Suppressor macrophage (primary cell): Measurements from ENCODE around the gene SPACA9.
A peak's percentile ranks its signal among the peaks of the same experiment; 100 is the strongest.

ENCODE experiments used
- DNase-seq, 4 experiments: peaks; one replicate each; pipeline ENCODE4 v3.0.0-alpha.2; 2020 to 2022

SPACA9 gene

DNA sequence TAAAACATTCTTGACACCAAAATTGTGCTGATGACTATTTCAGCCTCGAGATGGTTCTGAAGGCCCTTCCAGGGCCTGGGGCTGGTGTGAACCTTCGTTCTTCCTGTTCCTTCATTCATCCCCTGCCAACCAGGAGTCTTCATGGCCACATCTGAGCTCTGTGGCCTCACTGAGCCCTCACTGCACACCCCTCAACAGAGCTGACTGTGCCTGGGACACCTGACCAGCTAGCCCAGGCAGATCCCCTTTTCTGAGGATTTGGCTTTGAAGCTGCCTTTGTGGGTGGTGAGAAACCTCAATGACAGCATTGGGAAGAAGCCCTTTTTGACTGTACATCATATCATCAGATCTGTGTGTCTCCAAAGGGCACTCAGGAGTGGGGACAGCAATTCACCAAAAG lies 14.4 kb upstream of the SPACA9 start:
- DNase-seq: no peak

DNA sequence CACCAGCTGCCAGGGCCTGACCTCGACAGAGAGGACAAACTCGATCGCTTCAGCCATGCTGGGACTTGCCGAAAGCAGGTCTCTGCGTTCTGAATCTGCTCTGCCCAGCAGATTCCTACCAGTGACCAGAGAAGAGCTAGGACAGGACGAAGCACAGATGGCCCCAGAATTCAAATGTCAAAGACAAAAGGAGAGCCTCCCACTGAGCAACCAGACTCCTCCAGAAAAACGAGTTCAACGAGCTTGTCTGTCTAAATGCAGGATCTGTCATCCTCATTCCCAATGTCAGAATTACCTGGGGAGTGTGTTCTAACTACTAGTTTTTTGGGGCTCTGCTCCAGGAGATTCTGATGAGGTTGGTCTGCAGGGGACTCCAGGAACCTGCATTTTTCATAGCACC lies 14.0 kb upstream of the SPACA9 start:
- no peak for DNase-seq

DNA sequence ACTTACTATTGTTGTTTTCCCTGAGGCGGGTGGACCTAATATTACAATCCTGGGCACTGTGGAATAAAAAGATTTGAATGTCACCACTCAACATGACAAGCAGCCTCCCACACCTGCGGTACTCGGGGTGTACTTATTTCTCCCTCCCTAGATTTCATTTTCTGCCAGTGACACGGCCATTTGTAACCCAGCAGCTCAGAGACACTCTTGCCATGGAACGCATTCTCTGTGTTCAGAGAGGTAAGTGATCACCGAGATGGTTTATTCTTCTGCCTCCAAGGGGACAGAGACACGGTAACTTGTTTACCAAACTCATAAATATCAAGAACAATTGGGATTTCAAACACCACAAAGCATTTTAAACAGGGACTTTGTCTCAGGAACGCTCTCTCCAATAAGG lies 11.8 kb upstream of the SPACA9 start:
- DNase-seq: no peak

DNA sequence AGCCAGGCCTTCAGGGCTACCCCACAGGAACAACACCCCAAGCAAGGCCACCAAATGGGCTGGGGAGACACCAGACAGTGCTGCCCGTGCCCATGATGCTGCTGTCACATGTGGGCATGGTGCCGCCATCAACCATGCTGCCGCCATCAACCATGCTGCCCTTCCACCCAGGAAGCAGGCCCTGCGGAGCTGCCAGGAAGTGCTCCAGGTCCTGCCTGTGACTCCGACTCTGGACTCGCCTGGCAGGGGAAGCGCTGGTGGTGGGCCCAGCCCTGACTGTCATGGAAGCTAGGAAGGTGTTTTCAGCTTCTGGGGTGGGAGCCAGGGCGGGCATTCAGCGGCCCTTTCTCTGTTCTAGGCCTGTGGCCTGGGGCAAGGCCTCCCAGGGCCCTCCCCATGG lies 9.4 kb upstream of the SPACA9 start:
- DNase-seq: no peak

DNA sequence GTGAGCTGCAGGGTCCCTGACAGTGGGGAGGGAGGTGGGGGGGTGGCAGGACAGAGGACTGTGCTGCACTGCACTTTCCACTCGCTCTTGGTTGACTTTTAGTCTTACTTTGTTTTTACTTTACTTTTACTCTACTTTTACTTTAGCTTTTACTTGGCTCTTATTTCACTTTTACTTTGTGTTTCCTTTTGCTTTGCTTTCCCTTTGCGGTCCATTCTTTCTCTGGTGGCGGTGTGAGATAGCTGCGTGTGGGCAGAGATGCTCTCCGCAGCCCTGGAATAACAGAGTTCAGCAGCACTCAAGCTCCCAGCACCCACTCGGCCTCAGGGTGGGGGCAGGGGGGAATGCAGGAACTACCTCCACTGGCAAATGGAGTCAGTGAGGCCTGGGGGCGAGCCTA lies 5.3 kb upstream of the SPACA9 start:
- DNase-seq: no peak

DNA sequence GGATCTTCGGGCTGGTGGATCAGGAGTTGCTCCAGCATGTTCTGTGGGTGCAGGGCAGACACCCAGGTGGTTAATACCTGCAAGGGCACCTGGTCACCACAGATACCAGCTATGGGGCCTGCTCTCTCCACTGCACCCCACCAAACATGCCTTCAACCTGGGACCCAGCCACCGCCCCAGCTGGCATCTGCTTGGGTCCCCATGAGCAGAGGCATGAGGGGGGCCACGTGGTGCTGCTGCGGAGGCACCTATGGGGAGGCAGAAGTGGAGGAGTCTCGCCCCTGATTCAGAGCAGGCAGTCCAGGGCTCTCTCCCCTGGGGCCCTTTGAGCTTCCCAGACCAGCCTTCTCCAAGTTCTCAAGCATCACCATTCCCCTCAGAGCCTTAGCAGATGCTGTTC lies 3.5 kb upstream of the SPACA9 start:
- DNase-seq: no peak

DNA sequence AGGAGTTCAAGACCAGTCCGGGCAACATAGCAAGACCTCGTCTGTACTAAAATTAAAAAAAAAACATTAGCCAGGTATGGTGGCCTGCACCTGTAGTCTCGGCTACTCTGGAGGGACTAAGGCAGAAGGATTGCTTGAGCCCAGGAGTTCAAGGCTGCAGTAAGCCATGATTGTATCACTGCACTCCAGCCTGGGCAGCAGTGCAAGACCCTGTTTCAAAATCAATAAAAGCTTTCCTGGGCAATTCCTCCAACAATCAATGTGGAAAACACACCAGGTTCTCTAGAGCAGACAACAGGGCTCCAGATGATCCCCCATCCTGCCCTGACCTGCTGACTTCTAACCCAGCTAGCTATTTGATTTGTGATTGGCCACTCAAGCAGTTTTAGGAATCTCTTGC lies 1.8 kb upstream of the SPACA9 start:
- DNase-seq: no peak

DNA sequence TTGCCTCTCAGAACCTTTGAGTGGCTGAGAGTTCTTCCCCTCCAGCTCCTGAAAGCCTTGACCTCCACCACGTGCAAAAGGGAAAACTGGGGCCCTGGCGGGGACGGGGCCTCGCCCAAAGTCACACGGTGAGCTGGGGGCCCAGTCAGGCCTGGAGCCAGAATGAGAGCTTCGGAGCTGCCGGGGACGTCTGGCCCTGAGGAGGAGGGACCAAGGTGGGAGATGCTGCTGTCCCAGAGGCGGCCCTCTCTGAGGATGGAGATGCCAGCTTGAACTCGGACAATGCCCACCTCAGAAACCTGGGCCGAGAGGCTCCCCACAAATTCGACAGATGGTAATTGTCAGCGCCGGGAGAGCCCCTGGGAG lies 1.3 kb upstream of the SPACA9 start:
- no peak for DNase-seq

DNA sequence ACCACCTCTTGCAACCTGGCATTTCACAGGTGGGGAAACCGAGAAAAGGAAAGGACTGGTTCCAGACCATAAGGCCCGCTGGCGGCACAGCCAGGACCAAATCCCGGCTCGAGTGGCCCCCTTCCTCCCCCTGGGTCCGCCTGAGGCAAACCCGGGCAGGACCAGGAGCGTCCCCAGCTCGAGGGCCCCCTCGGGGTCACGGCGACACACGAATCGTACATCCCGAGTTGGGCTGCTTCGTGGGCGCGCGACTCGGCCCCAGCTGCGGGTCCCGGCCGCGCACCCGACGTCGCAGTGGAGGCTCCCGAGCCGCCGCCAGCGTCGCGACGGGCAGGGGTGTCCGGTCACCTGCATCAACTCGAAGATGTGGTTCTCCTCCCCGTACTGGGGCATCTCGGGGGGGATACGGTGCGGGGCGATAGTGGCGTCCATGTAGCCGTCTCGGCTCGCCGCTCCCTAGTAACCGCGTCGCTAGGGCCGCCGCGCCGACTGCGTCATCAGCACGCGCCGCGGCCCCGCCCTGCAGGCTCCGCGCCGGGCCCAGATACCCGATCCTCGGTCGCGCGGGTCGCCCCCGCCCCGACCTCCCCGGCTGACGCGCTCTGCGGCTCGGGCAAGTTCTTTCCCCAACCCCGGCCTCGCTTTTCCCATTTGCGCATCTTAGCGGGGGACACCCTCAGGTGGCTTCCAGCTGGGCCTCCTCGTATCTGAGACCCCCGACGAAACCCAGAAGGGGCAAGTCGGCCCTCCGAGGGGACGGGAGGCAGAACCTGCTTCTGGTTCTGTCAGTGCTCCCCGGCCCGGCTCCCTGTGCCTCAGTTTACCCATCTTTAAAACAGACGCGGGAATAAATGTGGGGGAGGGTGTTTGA lies 639 bp upstream of the SPACA9 start, which contains the start of gene AK8:
TSS of gene AK8 (minus strand) at position 461 of the 871 bp plus-strand sequence. CDS start at position 432, 29 bp downstream.
- peak; percentile 78 to 93 (median 88) for DNase-seq

DNA sequence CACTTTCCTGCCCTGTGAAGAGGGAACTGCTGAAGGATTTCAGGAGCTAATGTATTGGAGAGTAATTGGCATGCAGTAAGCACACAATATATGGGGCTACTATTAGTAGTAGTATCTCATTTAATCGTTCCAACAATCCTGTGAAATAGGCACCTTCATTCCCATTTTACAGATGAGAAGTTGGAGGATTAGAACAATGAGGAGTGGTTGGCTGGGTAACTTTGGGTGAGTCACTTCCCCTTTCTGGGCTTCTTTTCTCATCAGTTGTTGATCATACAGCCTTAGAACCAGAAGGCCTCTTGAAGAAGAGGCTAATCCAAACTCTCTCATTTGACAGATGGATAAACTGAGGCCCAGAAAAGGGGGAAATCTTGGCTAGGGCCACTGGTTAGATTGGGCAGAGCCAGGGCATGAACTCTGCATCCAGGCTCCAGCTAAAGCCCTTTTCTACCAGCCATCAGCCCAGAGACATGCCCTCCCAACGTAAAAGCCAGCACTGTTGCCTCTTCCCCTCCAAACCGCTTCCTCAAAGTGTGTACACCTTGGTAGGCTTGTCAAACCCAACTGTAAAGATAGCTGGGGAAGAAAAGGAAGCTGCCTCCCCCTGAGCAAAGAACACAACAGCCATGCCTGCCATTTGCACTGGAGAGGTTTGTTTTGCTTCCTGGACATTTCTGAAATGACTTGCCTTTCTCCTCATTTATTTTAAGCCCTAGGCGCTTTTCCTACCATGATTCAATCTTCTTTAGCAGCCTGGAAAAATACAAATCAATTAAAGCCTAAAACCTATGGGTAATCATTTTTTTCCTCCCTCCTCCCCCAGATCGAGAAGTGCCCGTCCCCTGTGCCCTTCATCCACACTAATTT lies 992 bp downstream of the SPACA9 start:
- DNase-seq: peak in 1 of 4 experiments; percentile 26

DNA sequence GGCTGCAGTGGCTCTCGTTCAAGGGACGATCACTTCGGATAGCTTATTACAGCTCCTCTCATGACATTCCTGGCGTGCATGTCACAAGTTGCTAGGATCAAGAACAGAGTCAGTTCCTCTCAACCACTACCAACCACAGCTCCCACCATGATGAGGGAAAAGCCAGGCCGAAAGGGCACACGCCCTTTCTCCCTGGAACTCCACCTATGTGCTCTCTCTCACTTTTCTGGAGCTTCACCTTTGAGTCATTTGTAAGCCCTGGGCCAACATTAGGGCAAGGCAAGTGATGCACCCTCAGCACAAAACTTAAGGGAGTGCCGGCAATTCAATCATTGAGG lies 1.6 kb downstream of the SPACA9 start:
- no peak for DNase-seq

DNA sequence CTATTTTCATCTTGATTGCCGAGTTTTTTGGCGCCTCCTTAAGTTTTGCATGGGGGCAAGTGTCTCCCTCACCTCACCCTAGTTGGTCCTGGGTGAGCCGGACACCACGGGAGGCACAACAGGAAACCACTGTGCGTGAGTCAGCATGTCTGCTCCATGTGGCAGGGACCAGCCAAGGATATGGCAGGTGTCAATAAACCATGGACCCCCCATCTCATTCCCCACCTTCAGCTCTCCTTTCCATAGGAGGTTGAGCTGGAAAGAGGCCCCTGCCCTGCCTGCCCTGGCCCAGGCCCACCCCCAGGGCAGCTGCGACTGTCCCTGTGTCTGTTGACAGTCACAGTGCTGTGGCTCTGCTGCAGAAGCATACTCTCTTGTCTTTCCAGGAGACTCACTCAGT lies 3.1 kb downstream of the SPACA9 start:
- DNase-seq: no peak

DNA sequence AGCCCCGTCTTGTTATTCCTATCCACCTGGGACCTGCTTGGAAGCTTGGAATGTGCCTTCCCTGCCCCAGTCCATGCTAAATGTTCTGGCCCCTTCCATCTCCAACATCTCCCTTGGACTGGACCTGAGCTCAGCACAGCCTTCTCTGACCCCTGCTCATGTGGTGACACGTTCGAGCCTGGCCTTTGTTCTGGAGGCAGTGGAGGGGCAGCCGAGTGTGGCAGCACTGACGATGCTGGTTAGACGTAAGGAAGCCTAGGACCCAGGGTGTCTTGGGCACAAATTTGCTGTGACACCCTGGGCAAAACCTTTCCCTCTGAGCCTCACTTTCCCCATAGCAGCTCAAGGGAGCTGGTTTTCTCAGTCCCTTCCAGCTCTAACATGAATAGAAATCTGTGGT lies 3.9 kb downstream of the SPACA9 start:
- no peak for DNase-seq

DNA sequence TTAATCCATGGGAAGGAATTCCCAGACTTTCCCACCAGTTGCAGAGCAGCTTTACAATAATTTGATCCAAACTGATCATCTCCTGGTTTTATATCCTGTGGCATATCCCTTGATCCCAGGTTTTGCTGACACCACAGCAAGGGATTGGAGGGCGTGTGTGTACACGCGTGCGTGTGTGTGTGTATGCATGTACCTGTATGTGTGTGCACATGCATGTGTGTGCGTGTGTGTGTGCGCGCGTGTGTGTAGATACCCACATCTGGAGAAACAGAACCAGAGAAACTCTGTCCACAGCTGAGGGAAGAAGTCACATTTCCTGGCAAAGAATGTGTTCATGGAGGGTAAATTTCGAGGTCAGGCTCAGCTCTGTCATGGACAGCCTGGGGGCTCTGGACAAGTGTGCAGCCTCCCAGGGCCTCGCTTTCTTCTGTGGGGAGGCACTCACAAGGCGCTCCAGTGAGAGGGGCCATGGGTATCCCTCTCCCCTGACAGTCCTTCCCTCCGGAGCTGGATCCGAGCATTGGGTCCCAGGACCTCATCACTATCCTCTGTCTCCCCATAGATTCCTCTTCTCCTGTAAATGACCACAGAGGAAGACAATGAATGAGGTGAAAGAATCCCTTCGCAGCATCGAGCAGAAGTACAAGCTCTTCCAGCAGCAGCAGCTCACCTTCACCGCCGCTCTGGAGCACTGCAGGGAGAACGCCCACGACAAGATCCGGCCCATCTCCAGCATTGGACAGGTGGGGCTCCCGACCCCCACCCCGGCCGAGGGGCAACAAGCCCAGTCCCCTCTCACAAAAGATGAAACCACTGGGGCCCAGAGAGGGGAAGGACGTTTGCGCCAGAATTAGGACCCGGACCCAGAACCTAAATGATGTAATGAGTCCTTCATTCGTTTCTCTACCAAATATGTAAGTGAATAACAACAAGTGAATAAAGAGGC lies 4.9 kb downstream of the SPACA9 start:
- no peak for DNase-seq

DNA sequence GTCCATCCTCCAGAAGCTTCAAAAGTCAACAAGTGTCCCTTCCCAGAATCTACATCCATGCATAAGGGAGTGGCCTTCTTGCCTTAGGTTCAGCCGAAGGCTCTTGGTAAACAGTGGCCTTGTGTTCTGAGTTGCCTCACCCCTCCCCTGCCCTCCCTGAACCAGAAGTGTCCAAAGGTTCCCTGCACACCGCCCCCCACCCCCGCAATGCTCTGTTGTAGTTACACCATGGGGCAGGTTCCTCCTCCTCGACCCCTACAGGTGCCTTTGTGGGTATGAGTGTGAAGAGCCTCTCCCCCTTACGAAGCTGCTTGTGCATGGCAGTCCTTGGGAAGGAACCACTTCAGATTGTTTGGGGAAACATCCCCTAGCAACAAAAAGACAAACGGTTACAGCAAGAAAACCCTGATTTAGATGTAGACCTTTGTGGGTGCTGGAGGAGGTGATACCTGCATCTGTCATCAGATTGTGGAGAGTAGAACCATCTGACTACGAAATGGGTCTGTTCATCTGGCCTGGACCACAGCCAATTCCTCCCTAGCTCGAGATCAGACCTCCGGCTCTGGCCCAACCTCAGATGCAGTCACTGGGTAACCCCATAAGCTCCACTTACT lies 7.1 kb downstream of the SPACA9 start:
- DNase-seq: peak in 2 of 4 experiments; percentile 26 to 38

DNA sequence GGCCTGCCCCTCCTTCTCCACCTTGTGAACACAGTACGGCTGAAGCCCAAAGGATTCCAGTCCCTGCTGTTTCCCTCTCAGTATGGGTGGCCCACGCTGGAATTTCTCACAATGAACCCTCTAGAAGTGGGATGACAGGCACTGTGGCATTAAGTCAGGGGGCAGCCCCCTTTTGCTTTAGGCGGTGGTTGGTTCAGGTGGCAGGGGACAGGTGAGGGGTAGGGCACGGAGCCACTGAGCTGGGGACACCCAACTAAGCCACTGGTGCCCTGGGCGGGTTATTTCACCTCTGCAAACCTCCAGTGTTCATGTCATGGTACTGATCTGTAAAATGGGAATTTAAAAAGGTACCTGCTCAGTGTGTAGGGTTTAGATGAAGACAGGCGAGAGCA lies 7.6 kb downstream of the SPACA9 start:
- no peak for DNase-seq

DNA sequence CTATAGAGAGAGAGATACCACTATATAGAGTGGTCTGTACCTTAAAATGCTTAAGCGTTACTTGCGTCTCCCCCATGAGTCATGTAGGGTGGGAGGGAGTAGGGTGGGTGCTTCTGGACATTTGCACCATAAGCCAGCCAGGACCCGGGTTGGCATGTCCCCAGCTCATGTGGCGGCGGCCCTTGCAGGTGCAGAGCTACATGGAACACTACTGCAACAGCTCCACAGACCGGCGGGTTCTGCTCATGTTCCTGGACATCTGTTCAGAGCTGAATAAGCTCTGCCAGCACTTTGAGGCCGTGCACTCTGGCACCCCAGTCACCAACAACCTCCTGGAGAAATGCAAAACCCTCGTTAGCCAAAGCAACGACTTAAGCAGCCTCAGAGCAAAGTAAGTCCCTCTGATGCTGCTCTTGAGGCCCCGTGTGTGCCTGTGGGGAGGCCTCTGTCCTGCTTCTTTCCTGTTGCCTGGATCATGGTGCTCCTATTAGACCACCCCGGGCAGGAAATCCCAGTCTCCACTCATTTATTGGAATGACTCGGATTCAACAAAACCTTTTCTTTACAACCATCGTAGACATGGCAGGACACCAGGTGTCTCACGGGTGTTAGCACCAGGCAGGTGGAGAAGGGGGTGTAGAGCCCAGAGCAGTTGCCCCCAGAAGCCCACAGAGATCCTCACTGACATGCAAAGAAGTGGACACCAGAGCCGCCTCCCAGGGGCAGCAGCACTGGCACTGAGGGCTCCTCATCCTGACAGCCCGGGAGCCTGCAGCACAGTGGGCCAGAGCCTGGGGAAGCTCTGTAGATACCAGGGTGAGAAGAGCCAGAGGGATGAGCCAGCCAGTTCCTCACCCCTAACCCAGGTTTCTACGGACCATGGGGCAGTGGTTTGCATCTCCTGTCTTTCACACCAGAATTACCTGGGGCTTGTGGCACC lies 8.8 kb downstream of the SPACA9 start:
- DNase-seq: no peak

DNA sequence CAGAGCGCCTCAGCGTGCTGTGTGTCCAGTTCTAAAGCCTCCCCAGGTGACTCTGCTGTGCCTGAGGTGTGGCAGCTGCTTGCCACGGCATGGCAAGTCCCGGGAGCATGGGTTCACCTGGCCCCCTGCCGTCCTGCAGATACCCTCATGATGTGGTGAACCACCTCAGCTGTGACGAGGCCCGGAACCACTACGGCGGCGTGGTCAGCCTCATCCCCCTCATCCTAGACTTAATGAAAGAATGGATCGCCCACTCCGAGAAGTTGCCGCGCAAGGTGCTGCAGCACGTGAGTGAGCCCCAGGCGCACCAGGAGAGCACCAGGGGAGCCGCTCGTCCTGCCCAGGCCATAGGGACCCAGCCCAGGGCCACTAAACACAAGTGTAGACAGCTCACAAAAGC lies 9.5 kb downstream of the SPACA9 start:
- DNase-seq: no peak

DNA sequence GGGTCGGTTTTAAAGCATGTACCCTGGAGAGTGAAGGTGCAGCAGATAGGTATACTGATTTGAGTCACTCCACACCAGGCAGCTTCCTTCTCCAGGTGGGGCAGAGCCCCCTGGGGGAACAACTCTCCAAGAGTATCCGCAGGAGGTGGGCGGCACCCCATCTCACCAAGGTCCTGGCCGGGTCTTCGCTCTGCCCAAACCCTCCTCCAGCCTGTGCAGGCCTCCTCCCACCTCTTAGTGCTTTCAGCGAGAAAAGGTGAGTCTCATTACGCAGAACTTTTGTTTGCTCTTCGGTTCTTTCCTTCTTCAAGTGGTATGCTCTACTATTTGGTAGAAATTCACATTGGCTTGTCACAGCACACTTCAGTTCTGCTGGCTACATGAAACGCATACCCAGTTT lies 13.7 kb downstream of the SPACA9 start:
- DNase-seq: no peak

DNA sequence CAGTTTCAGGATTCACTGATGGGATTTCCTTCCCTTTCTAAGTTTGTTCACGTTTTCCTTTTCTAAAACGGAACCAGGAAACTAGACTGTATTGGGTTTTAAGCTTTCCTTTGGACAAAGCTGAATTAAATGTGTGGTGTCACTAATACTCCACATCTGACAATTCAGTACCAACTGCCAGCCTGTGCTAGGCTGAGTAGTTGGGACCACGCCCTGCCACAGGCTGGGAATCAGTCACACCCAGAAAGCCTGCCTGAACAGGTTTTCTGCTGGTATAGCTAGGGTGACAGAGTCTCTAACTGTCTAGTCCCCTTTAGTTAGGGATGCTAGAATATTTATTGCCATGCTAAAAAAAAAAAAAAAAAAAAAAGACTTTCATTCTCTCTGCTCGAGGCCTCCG lies 15.6 kb downstream of the SPACA9 start:
- no peak for DNase-seq
